ENCODE measurements around the gene TCF7.

DNA sequence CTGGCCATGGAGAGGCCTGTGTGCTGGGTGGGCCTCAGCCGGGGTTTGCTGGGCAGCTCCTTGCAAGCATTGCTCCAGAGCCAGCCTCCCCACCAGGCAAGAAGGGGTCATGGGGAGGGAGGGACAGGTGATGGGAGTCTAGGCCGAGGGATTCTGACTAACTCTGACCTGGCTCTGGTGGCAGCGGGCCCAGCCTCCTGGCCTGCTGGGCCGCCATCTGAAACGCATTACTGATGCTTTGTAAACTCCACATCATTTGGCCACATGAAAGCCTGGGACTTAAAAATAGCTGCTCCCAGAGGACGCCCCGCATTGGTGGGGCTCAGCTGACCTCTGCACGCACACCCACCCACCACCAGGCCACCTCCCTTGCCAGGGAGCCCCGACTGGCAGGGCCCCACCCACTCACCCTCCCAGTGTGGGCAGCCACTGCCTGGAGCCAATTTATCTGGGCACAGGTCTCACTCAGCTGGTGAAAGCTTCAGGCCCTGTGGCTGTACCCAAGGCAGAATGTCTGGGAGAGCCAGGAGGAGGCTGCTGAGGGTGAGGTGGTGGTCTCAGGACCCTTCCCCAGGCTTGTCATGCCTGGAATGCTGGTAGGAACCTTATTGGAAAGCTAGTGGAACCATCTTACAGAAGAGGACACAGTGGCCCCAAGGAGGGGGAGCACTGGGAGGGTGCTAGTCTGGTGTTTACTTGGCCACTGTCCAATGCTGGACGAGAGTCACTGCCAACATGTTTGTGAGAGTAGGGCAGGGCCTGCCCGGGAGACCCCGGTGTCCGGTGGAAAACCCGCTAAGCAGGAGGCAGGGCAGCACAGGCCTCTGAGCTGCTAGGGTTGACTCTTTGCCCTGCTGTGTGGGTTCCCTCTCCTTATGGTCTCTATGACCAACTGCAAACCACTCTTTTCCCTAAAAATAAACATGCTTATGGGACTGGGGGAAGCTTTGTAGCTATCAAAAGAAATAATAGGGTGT lies 10.8 kb downstream of the TCF7 start:
- TF ChIP-seq, protein P1, sequence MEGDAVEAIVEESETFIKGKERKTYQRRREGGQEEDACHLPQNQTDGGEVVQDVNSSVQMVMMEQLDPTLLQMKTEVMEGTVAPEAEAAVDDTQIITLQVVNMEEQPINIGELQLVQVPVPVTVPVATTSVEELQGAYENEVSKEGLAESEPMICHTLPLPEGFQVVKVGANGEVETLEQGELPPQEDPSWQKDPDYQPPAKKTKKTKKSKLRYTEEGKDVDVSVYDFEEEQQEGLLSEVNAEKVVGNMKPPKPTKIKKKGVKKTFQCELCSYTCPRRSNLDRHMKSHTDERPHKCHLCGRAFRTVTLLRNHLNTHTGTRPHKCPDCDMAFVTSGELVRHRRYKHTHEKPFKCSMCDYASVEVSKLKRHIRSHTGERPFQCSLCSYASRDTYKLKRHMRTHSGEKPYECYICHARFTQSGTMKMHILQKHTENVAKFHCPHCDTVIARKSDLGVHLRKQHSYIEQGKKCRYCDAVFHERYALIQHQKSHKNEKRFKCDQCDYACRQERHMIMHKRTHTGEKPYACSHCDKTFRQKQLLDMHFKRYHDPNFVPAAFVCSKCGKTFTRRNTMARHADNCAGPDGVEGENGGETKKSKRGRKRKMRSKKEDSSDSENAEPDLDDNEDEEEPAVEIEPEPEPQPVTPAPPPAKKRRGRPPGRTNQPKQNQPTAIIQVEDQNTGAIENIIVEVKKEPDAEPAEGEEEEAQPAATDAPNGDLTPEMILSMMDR (IDR thresholded peaks at IDR 0.05; ENCODE audit: insufficient read depth, low read length, poor library complexity, severe bottlenecking): no peak
- no peak for TF ChIP-seq EZH2phosphoT487 (conservative IDR thresholded peaks at IDR 0.05; ENCODE audit: low read length)

Data from SU-DHL-6 (cell line).